Measurements from ENCODE around the gene SIL1.

The SIL1 gene

GRCh38 chr5:139150367-139150999 lies 47.7 kb downstream of the SIL1 start:
- DNase-seq (ENCODE audit: low read depth in 2 of 2): peak in 1 of 2 donors; percentile 38
- TF ChIP-seq CTCF (IDR thresholded peaks at IDR 0.05; ENCODE audit: low read depth, low read length): no peak
- H3K4me3 ChIP-seq (replicated peaks in 1 of 2; ENCODE audit: low read depth in 2 of 2, low read length in 2 of 2): no peak overlapping the region

GRCh38 chr5:139149477-139150199 lies 48.5 kb downstream of the SIL1 start:
- peak; percentile 29 to 76 for DNase-seq (ENCODE audit: low read depth in 2 of 2)
- H3K4me3 ChIP-seq (replicated peaks in 1 of 2; ENCODE audit: low read depth in 2 of 2, low read length in 2 of 2): no peak overlapping the region
- no peak for TF ChIP-seq CTCF (IDR thresholded peaks at IDR 0.05; ENCODE audit: low read depth, low read length)

DNA sequence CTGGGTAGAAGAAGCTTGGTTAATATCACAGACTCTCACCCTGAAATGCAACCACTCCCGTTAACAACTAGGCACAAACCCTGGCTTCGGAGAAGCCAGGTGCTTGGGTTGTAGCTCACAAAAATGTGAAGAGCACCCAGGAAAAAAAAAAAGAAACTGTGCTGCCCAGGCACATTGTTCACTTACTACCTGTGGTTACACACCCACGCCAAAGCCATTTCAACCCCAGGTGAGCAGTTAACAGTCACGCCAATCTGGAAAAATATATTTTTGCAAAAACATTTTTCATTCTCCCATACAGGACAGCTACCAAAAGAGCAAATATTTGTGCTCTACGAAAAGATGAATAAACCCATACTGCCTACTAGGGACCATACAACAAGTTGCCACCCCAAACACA lies 49.2 kb downstream of the SIL1 start:
- no peak for TF ChIP-seq CTCF (IDR thresholded peaks at IDR 0.05; ENCODE audit: low read depth, low read length)

GRCh38 chr5:139148306-139148705 lies 49.9 kb downstream of the SIL1 start:
- no peak for TF ChIP-seq CTCF (IDR thresholded peaks at IDR 0.05; ENCODE audit: low read depth, low read length)
- no peak overlapping the region for H3K4me3 ChIP-seq (replicated peaks in 1 of 2; ENCODE audit: low read depth in 2 of 2, low read length in 2 of 2)
- DNase-seq (ENCODE audit: low read depth in 2 of 2): no peak

More for the DNA sequence above, 49.2 kb downstream of the SIL1 start:
- DNase-seq (ENCODE audit: low read depth in 2 of 2): no peak
- H3K4me3 ChIP-seq (replicated peaks in 1 of 2; ENCODE audit: low read depth in 2 of 2, low read length in 2 of 2): no peak overlapping the region

- TF ChIP-seq CTCF (IDR thresholded peaks at IDR 0.05; ENCODE audit: low read depth, low read length): no peak
- no peak overlapping the region for H3K4me3 ChIP-seq (replicated peaks in 1 of 2; ENCODE audit: low read depth in 2 of 2, low read length in 2 of 2)
- DNase-seq (ENCODE audit: low read depth in 2 of 2): peak; percentile 53 to 86
Measured at GRCh38 chr5:139147483-139148087, 50.6 kb downstream of the SIL1 start.

- no peak overlapping the region for H3K4me3 ChIP-seq (replicated peaks in 1 of 2; ENCODE audit: low read depth in 2 of 2, low read length in 2 of 2)
- no peak for DNase-seq (ENCODE audit: low read depth in 2 of 2)
- TF ChIP-seq CTCF (IDR thresholded peaks at IDR 0.05; ENCODE audit: low read depth, low read length): no peak
Measured at GRCh38 chr5:139146809-139147482, 51.2 kb downstream of the SIL1 start.
